ENCODE results near the gene UTS2. TPM values are rescaled to one million over a fixed set of nuclear protein-coding genes. Genes with fewer than 3 reads are reported as not detected.

Gene UTS2
- polyA plus RNA-seq, 3 donors, result 0.11 TPM; not detected in 2

GRCh38 chr1:7868070-7868780 is 15.4 kb upstream of the UTS2 start:
- no peak for TF ChIP-seq CTCF (IDR thresholded peaks at IDR 0.05)
- Histone ChIP-seq H3K79me2 (ENCODE audit: insufficient read depth, low read length) (no peaks in the 10 kb centered on the region), H3K4me3 (replicated peaks in 1 of 3; ENCODE audit: low read depth in 2 of 3, low read length in 3 of 3) (no peak overlapping the region), H3K9me3 (replicated peaks in 1 of 2; ENCODE audit: control insufficient read depth in 1 of 2, insufficient read depth in 1 of 2, low read length in 2 of 2) (no peaks in the 10 kb centered on the region), H3K27ac (ENCODE audit: low read depth in 1 of 2, low read length in 2 of 2) (no peak overlapping the region), H3K36me3 (replicated peaks in 1 of 2; ENCODE audit: control insufficient read depth in 1 of 2, insufficient read depth in 2 of 2, low read length in 2 of 2) (no peaks in the 10 kb centered on the region), H4K20me1 (ENCODE audit: insufficient read depth, low read length) (no peaks in the 10 kb centered on the region), H3K27me3 (ENCODE audit: control insufficient read depth in 2 of 2, insufficient read depth in 2 of 2, low read length in 2 of 2) (no peaks in the 10 kb centered on the region), H3K4me2 (replicated peaks; ENCODE audit: extremely low read depth, low read length, poor library complexity, severe bottlenecking) (no peak overlapping the region), H3K4me1 (ENCODE audit: control insufficient read depth in 1 of 2, insufficient read depth in 2 of 2, low read length in 2 of 2) (no peaks in the 10 kb centered on the region), H3K9ac (ENCODE audit: insufficient read depth, low read length, poor library complexity, severe bottlenecking) (no peak overlapping the region), H2AFZ (ENCODE audit: insufficient read depth, low read depth, low read length, poor library complexity, severe bottlenecking) (no peak overlapping the region)
- H3K36me3 Mint-ChIP-seq, result no peaks in the 10 kb centered on the region
- intact Hi-C loops (cut with micrococcal nuclease), result no loop called here
- no peaks in the 10 kb centered on the region for H3K4me1 Mint-ChIP-seq
- WGBS (ENCODE audit: insufficient coverage), result no CpG with 5 or more reads among the region's 10 CpGs
- H3K27ac Mint-ChIP-seq, result no peak overlapping the region
- no peak for DNase-seq
- peaks cover 1 to 6% (median 3%) of the 10 kb centered on the region in 3 donors for H3K27me3 Mint-ChIP-seq (ENCODE audit: low read depth in 3 of 3)
- peaks cover 0 to 5% (median 0%) of the 10 kb centered on the region in 7 donors for H3K9me3 Mint-ChIP-seq
- H3K4me3 Mint-ChIP-seq, result no peak overlapping the region

- H3K36me3 ChIP-seq (replicated peaks in 1 of 2; ENCODE audit: control insufficient read depth in 1 of 2, insufficient read depth in 2 of 2, low read length in 2 of 2), result no peaks in the 10 kb centered on the region
- H3K27me3 Mint-ChIP-seq (ENCODE audit: low read depth in 3 of 3), result peaks cover 3 to 8% (median 3%) of the 10 kb centered on the region in 3 donors
Measured at GRCh38 chr1:7865978-7866377, 13.1 kb upstream of the UTS2 start.

More at GRCh38 chr1:7865978-7866377, 13.1 kb upstream of the UTS2 start:
- intact Hi-C loops (cut with micrococcal nuclease), result no loop called here
- no peak overlapping the region for H3K4me3 Mint-ChIP-seq
- Histone ChIP-seq H2AFZ (ENCODE audit: insufficient read depth, low read depth, low read length, poor library complexity, severe bottlenecking) (no peak overlapping the region), H3K4me3 (replicated peaks in 1 of 3; ENCODE audit: low read depth in 2 of 3, low read length in 3 of 3) (no peak overlapping the region), H3K27ac (ENCODE audit: low read depth in 1 of 2, low read length in 2 of 2) (no peak overlapping the region), H4K20me1 (ENCODE audit: insufficient read depth, low read length) (no peaks in the 10 kb centered on the region), H3K4me1 (ENCODE audit: control insufficient read depth in 1 of 2, insufficient read depth in 2 of 2, low read length in 2 of 2) (no peaks in the 10 kb centered on the region), H3K9ac (ENCODE audit: insufficient read depth, low read length, poor library complexity, severe bottlenecking) (no peak overlapping the region), H3K4me2 (replicated peaks; ENCODE audit: extremely low read depth, low read length, poor library complexity, severe bottlenecking) (no peak overlapping the region), H3K9me3 (replicated peaks in 1 of 2; ENCODE audit: control insufficient read depth in 1 of 2, insufficient read depth in 1 of 2, low read length in 2 of 2) (no peaks in the 10 kb centered on the region), H3K27me3 (ENCODE audit: control insufficient read depth in 2 of 2, insufficient read depth in 2 of 2, low read length in 2 of 2) (no peaks in the 10 kb centered on the region), H3K79me2 (ENCODE audit: insufficient read depth, low read length) (no peaks in the 10 kb centered on the region)
- TF ChIP-seq CTCF (IDR thresholded peaks at IDR 0.05), result no peak
- H3K9me3 Mint-ChIP-seq, result peaks cover 0 to 5% (median 0%) of the 10 kb centered on the region in 7 donors
- DNase-seq, result no peak
- H3K27ac Mint-ChIP-seq, result no peak overlapping the region
- H3K4me1 Mint-ChIP-seq, result no peaks in the 10 kb centered on the region
- H3K36me3 Mint-ChIP-seq, result no peaks in the 10 kb centered on the region
- 90% methylated on average over 15 of the region's 16 CpGs for WGBS (ENCODE audit: insufficient coverage)
